ENCODE results near the gene CEMIP. TPM values are rescaled to one million over a fixed set of nuclear protein-coding genes. Genes with fewer than 3 reads are reported as not detected.

CEMIP gene
- total and polyA plus RNA-seq, 2 of the 8 experiments (the other 6 are each of a cell fraction or from before 2014, with no cell fraction given), result 0.11 to 0.60 TPM

GRCh38 chr15:80836223-80836622 lies 57.1 kb downstream of the CEMIP start (continued):
- TF ChIP-seq RNF2 (IDR thresholded peaks at IDR 0.05; ENCODE audit: borderline replicate concordance, low read depth, low read length, missing control alignments, poor library complexity, severe bottlenecking) (no peak), NRF1 (IDR thresholded peaks at IDR 0.05; ENCODE audit: low read depth, low read length) (no peak), KDM1A (IDR thresholded peaks at IDR 0.05; ENCODE audit: borderline replicate concordance, low read length) (no peak), SRF (IDR thresholded peaks at IDR 0.05; ENCODE audit: low read depth, low read length) (no peak)
- TF ChIP-seq, protein P1, sequence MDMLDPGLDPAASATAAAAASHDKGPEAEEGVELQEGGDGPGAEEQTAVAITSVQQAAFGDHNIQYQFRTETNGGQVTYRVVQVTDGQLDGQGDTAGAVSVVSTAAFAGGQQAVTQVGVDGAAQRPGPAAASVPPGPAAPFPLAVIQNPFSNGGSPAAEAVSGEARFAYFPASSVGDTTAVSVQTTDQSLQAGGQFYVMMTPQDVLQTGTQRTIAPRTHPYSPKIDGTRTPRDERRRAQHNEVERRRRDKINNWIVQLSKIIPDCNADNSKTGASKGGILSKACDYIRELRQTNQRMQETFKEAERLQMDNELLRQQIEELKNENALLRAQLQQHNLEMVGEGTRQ (IDR thresholded peaks at IDR 0.05; ENCODE audit: low read length), result no peak
